Measurements from ENCODE around the gene PNPLA5. TPM values are rescaled to one million over a fixed set of nuclear protein-coding genes. Genes with fewer than 3 reads are reported as not detected.

PNPLA5 gene
- total and polyA plus RNA-seq, 2 of the 13 experiments (the other 11 are each of a cell fraction or from before 2014, with no cell fraction given): not detected

DNA sequence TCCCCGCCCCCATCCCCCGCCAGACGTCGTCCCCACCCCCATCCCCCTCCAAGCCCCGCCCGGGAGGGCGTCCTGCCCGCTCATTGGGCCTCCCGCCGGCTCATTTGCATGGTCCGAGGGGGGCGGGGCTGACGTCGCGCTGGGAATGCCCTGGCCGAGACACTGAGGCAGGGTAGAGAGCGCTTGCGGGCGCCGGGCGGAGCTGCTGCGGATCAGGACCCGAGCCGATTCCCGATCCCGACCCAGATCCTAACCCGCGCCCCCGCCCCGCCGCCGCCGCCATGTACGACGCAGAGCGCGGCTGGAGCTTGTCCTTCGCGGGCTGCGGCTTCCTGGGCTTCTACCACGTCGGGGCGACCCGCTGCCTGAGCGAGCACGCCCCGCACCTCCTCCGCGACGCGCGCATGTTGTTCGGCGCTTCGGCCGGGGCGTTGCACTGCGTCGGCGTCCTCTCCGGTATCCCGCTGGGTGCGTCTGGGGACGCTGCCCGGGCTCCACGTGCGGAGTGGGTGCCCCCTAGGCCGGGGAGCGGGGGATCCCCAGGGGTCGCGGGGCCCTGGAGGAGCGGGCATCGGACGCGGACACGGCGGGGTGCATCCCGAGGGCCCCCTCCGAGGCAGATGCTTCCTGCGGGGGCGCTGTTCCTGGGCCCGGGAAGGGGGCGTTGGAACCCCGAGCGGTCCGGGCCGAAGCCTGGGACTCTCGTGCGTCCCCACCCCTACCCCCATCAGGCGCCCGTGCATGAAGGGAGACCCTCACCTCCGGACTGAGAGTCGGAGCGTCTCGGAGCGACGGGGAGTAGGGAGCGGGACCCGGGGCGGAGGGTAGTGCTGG is 32.0 kb upstream of the PNPLA5 start, which contains the start of gene PNPLA3 (continued):
- TF ChIP-seq, protein P1, sequence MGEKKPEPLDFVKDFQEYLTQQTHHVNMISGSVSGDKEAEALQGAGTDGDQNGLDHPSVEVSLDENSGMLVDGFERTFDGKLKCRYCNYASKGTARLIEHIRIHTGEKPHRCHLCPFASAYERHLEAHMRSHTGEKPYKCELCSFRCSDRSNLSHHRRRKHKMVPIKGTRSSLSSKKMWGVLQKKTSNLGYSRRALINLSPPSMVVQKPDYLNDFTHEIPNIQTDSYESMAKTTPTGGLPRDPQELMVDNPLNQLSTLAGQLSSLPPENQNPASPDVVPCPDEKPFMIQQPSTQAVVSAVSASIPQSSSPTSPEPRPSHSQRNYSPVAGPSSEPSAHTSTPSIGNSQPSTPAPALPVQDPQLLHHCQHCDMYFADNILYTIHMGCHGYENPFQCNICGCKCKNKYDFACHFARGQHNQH (CRISPR knock-in tag; IDR thresholded peaks at IDR 0.05): peak; percentile 56; the same call in 1 of the 2 replicates
- TF ChIP-seq SIN3A (IDR thresholded peaks at IDR 0.05; ENCODE audit: borderline replicate concordance, low read depth, low read length): peak; percentile 74; the same call in 1 of the 2 replicates
- peak; percentile 39; the same call in 1 of the 2 replicates for TF ChIP-seq HDAC2 (CRISPR knock-in tag; IDR thresholded peaks at IDR 0.05)
- no peak for TF ChIP-seq TRIM22 (IDR thresholded peaks at IDR 0.05)
- peak; percentile 74; the same call in 1 of the 2 replicates for TF ChIP-seq ZNF784 (CRISPR knock-in tag; IDR thresholded peaks at IDR 0.05; ENCODE audit: borderline replicate concordance)
- TF ChIP-seq ZC3H13 (CRISPR knock-in tag; IDR thresholded peaks at IDR 0.05): peak; percentile 87
- peak; percentile 85 for TF ChIP-seq HNRNPLL (IDR thresholded peaks at IDR 0.05; ENCODE audit: low read depth, low read length, poor library complexity, severe bottlenecking)
- TF ChIP-seq RFXAP (CRISPR knock-in tag; IDR thresholded peaks at IDR 0.05; ENCODE audit: borderline replicate concordance): peak; percentile 45; the same call in 1 of the 2 replicates
- no peak for TF ChIP-seq SP140L (CRISPR knock-in tag; IDR thresholded peaks at IDR 0.05; ENCODE audit: borderline replicate concordance)
- peak; percentile 83; the same call in 1 of the 2 replicates for TF ChIP-seq CREBL2 (CRISPR knock-in tag; IDR thresholded peaks at IDR 0.05; ENCODE audit: borderline replicate concordance)
- TF ChIP-seq SYNCRIP (IDR thresholded peaks at IDR 0.05; ENCODE audit: insufficient read depth, low read depth, low read length): no peak
- TF ChIP-seq HMGXB4 (CRISPR knock-in tag; IDR thresholded peaks at IDR 0.05; ENCODE audit: borderline replicate concordance in 1 of 2, low read depth in 1 of 2): peak; percentile 82 to 98; a peak in 2 of 4 replicates
- TF ChIP-seq SIX4 (CRISPR knock-in tag; IDR thresholded peaks at IDR 0.05): no peak
- TF ChIP-seq SMAD3 (CRISPR knock-in tag; IDR thresholded peaks at IDR 0.05): peak; percentile 69; the same call in 1 of the 2 replicates
- TF ChIP-seq KLF9 (CRISPR knock-in tag; IDR thresholded peaks at IDR 0.05; ENCODE audit: low read depth): no peak; the same call in 1 of the 2 replicates
- no peak for TF ChIP-seq TCF7L2 (IDR thresholded peaks at IDR 0.05; ENCODE audit: low read depth, low read length)
- TF ChIP-seq SRY (CRISPR knock-in tag; IDR thresholded peaks at IDR 0.05): 0 out of 2 replicates have a peak, but pooled peaks have one; percentile 50
- peak; percentile 92 for TF ChIP-seq MYC (CRISPR knock-in tag; IDR thresholded peaks at IDR 0.05; ENCODE audit: borderline replicate concordance)
- TF ChIP-seq SMAD9 (CRISPR knock-in tag; IDR thresholded peaks at IDR 0.05): peak; percentile 68; the same call in 1 of the 2 replicates
- no peak for TF ChIP-seq NFYB (CRISPR knock-in tag; IDR thresholded peaks at IDR 0.05)
- peak; percentile 93 for TF ChIP-seq ZNF547 (CRISPR knock-in tag; IDR thresholded peaks at IDR 0.05)

Data from HepG2 (cell line).